ENCODE results near the gene SKIC2. TPM values are rescaled to one million over a fixed set of nuclear protein-coding genes. Genes with fewer than 3 reads are reported as not detected.
"Not testable (repeated sequence)": the region's sequence is repeated elsewhere in the genome, so short reads cannot be mapped to it uniquely, and the experiment has no call there.

The SKIC2 gene
- total RNA-seq, 1 donor from 2014 or later: 44.8 TPM

DNA sequence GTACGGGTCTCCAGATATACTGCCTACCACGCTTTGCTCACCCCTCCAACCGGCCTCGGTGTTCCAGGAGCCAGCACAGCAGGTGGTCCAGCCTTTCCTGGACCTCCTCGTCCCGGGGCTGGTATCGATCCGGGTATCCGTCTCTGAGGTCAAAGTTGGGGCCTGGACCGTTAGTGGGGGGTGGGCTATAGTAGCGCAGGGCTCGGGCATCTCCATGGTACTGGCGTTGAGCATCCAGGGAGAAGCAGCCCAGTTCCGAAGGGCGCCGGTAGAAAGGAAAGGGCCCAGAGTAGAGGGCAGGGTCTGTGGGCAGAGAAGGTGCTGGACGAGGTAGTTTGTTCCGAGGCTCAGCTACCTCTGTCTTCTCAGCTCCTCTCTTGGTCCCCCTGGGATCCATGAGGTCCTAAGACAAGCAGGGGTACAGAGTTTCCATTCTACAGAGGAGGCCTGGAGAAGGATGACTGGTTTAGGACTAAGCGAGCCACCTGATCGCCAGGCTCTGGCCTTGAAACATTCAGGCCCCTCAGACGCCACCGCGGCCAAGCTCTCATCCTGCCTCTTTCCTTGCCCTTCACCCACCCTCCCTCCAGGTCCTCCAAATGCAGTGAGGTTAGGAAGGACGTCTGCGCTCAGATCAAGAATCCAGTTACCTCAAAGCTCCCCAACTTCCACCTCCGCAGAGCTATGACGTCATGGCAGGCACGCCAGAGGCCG, 12.5 kb downstream of the SKIC2 start:
- no peaks in the 10 kb centered on the region for H3K27me3 ChIP-seq (ENCODE audit: control insufficient read depth, insufficient read depth, low read length)
- peak overlapping the region; percentile 50 for H3K4me3 ChIP-seq (ENCODE audit: low read depth, low read length)
- peaks cover 20% of the 10 kb centered on the region for H3K36me3 ChIP-seq (ENCODE audit: control insufficient read depth, insufficient read depth, low read length)
- no peak for TF ChIP-seq CTCF (IDR thresholded peaks at IDR 0.05; ENCODE audit: insufficient read depth, low read length, severe bottlenecking)
- FAIRE-seq: no peak
- no peak for DNase-seq (ENCODE audit: low read depth)

DNA sequence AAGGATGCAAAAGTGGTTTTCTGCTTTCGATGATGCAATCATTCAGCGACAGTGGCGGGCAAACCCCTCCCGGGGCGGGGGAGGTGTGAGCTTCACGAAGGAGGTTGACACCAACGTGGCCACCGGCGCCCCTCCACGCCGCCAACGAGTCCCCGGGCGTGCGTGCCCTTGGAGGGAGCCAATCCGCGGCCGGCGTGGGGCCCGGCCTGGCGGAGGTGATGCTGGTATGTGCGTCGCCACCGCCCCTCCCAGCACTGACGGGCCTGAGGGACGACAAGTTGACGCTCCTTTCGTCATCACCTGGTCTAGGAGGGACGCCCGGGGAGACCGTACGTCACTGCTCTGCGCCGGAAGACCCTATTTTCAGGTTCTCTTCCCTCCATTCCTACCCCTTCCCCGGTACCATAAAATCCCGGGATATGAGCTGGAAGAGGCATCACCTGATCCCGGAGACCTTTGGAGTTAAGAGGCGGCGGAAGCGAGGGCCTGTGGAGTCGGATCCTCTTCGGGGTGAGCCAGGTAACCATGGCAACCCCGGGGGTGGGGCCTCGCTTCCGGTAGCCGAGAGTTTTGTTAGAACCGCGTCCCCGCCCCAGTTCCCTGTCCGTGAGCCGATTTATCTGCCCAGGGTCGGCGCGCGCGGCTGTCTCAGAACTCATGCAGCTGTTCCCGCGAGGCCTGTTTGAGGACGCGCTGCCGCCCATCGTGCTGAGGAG, 13.2 kb downstream of the SKIC2 start, which contains the start of gene DXO:
Gene DXO (minus strand): TSS at position 146 of the 716 bp plus-strand sequence. CDS start 463 bp downstream, outside the sequence.
- DNase-seq (ENCODE audit: low read depth) (peak; percentile 93), FAIRE-seq (no peak)
- Histone ChIP-seq H3K27me3 (ENCODE audit: control insufficient read depth, insufficient read depth, low read length) (no peaks in the 10 kb centered on the region), H3K36me3 (ENCODE audit: control insufficient read depth, insufficient read depth, low read length) (peaks cover 18% of the 10 kb centered on the region), H3K4me3 (ENCODE audit: low read depth, low read length) (peak within 1 kb of the TSS; percentile 50)
- no peak for TF ChIP-seq CTCF (IDR thresholded peaks at IDR 0.05; ENCODE audit: insufficient read depth, low read length, severe bottlenecking)

GRCh38 chr6:31972709-31973350, 13.9 kb downstream of the SKIC2 start:
- Histone ChIP-seq H3K27me3 (ENCODE audit: control insufficient read depth, insufficient read depth, low read length) (no peaks in the 10 kb centered on the region), H3K4me3 (ENCODE audit: low read depth, low read length) (peak overlapping the region; percentile 50), H3K36me3 (ENCODE audit: control insufficient read depth, insufficient read depth, low read length) (peaks cover 12% of the 10 kb centered on the region)
- peak; percentile 38 for DNase-seq (ENCODE audit: low read depth)
- no peak for FAIRE-seq
- no peak for TF ChIP-seq CTCF (IDR thresholded peaks at IDR 0.05; ENCODE audit: insufficient read depth, low read length, severe bottlenecking)

DNA sequence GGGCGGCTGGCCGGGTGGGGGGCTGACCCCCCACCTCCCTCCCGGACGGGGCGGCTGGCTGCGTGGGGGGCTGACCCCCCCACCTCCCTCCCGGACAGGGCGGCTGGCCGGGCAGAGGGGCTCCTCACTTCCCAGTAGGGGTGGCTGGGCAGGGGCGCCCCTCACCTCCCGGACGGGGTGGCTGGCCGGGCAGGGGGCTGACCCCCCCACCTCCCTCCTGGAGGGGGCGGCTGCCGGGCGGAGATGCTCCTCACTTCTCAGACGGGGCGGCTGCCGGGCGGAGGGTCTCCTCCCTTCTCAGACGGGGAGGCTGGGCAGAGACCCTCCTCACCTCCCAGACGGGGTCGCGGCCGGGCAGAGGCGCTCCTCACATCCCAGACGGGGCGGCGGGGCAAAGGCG, 17.1 kb downstream of the SKIC2 start:
- DNase-seq (ENCODE audit: low read depth); H3K27me3 ChIP-seq (ENCODE audit: control insufficient read depth, insufficient read depth, low read length); H3K36me3 ChIP-seq (ENCODE audit: control insufficient read depth, insufficient read depth, low read length); H3K4me3 ChIP-seq (ENCODE audit: low read depth, low read length); FAIRE-seq: not testable (repeated sequence)

DNA sequence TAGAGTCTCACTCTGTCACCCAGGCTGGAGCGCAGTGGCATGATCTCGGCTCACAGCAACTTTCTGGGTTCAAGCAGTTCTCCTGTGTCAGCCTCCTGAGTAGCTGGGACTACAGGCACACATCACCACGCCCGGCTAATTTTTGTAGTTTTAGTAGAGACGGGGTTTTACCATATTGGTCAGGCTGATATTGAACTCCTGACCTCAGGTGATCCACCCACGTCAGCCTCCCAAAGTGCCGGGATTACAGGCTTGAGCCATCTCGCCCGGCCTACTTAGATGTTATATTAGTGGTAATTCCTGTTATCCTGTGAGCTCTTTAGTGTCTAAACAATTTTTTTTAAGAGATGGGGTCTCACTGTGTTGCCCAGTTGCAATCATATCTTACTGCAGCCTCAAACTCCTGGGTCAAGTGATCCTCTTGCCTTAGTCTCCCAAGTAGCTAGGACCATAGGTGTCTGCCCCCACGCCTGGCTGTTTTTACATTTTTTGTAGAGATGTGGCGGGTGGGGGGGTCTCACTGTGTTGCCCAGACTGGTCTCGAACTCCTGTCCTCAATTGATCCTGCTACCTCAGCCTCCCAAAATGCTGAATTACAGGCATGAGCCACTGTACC, 18.9 kb downstream of the SKIC2 start:
- no peak for FAIRE-seq
- no peak overlapping the region for H3K4me3 ChIP-seq (ENCODE audit: low read depth, low read length)
- no peaks in the 10 kb centered on the region for H3K36me3 ChIP-seq (ENCODE audit: control insufficient read depth, insufficient read depth, low read length)
- H3K27me3 ChIP-seq (ENCODE audit: control insufficient read depth, insufficient read depth, low read length): no peaks in the 10 kb centered on the region
- TF ChIP-seq CTCF (IDR thresholded peaks at IDR 0.05; ENCODE audit: insufficient read depth, low read length, severe bottlenecking): no peak
- DNase-seq (ENCODE audit: low read depth): no peak

DNA sequence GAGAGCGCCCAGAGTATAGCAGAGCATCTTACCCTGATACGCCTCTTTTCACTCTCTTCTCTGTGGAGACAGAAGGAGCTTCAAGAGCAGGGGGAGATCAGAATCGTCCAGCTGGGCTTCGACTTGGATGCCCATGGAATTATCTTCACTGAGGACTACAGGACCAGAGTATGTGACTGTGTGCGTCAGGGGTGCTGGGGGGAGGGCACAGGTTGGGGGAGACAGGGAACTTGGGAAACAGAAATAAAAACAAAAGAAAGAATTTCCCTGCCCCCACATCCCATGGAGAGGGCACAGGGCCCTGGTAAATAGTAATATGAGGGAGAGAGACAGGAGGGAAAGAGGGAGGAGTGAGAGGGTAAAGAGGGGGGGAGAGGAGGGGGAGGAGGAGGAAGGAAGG, 19.9 kb downstream of the SKIC2 start:
- DNase-seq (ENCODE audit: low read depth): no peak
- H3K4me3 ChIP-seq (ENCODE audit: low read depth, low read length): no peak overlapping the region
- H3K27me3 ChIP-seq (ENCODE audit: control insufficient read depth, insufficient read depth, low read length): no peaks in the 10 kb centered on the region
- TF ChIP-seq CTCF (IDR thresholded peaks at IDR 0.05; ENCODE audit: insufficient read depth, low read length, severe bottlenecking): no peak
- FAIRE-seq: no peak
- no peaks in the 10 kb centered on the region for H3K36me3 ChIP-seq (ENCODE audit: control insufficient read depth, insufficient read depth, low read length)

Data from bronchial epithelial cell (primary cell).